ENCODE results near the gene CXCL13. TPM values are rescaled to one million over a fixed set of nuclear protein-coding genes. Genes with fewer than 3 reads are reported as not detected.
"Not testable (repeated sequence)": the region's sequence is repeated elsewhere in the genome, so short reads cannot be mapped to it uniquely, and the experiment has no call there.

Gene CXCL13
- total RNA-seq = 82.6 and 87.2 TPM in 2 replicates

GRCh38 chr4:77605210-77605902 is at the start of gene CXCL13:
Gene CXCL13, plus strand, starts transcription at chr4:77605820. Its CDS starts 46 bp downstream, at chr4:77605866.
- Mint-ChIP-seq H3K4me3 (ENCODE audit: low read depth) (no peak within 1 kb of the TSS), H3K36me3 (ENCODE audit: low read depth) (no peaks in the 10 kb centered on the region), H3K4me1 (ENCODE audit: low read depth) (peaks cover 24% of the 10 kb centered on the region), H3K27me3 (ENCODE audit: low read depth) (peaks cover 20% of the 10 kb centered on the region), H3K27ac (no peak within 1 kb of the TSS), H3K9me3 (no peaks in the 10 kb centered on the region)
- DNase-seq (ENCODE audit: low spot score) = no peak
- intact Hi-C loops (cut with micrococcal nuclease) = no loop called here

DNA sequence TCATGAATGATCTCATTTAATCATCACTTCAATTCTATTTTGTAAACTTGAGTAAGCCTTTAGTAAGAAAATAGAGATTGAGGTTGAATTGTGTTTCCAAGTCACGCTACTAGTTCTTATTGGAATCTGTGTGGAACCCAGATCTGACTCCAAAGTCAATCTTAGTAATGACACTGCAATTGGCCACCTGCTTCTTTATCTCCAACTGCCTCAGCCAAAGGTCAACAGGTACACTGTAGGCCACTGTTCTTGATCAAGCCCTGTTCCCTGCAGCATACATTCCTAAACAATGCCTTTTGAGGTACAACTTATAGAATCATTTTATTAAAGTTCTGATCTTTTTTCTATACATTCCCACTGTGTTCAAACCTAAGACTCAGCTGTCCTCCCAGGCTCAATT is 45.5 kb upstream of the CXCL13 start:
- no peak for DNase-seq (ENCODE audit: low spot score)
- Mint-ChIP-seq H3K36me3 (ENCODE audit: low read depth) (no peaks in the 10 kb centered on the region), H3K27ac (no peak overlapping the region), H3K4me3 (ENCODE audit: low read depth) (no peak overlapping the region), H3K9me3 (peaks cover 9% of the 10 kb centered on the region), H3K27me3 (ENCODE audit: low read depth) (no peaks in the 10 kb centered on the region), H3K4me1 (ENCODE audit: low read depth) (no peaks in the 10 kb centered on the region)
- intact Hi-C loops (cut with micrococcal nuclease) = no loop called here

DNA sequence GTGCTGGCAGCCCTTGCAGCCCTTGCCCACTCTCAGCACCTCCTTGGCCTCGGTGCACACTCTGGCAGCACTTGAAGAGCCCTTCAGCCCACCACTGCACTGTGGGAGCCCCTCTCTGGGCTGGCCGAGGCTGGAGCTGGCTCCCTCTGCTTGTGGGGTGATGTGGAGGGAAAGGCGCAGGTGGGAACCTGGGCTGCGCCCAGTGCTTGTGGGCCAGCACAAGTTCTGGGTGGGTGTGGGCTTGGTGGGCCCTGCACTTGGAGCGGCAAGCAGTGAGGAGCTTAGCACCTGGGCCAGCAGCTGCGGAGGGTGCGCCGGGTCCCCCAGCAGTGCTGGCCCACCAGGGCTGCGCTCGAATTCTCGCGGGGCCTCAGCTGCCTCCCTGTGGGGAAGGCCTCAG is 43.9 kb upstream of the CXCL13 start:
- DNase-seq (ENCODE audit: low spot score); H3K9me3 Mint-ChIP-seq; H3K27ac Mint-ChIP-seq; H3K36me3 Mint-ChIP-seq (ENCODE audit: low read depth); intact Hi-C loops (cut with micrococcal nuclease); H3K27me3 Mint-ChIP-seq (ENCODE audit: low read depth); H3K4me3 Mint-ChIP-seq (ENCODE audit: low read depth); H3K4me1 Mint-ChIP-seq (ENCODE audit: low read depth): not testable (repeated sequence)

- DNase-seq (ENCODE audit: low spot score) = no peak
- intact Hi-C loops (cut with micrococcal nuclease) = no loop called here
- Mint-ChIP-seq H3K27me3 (ENCODE audit: low read depth) (peaks cover 10% of the 10 kb centered on the region), H3K4me3 (ENCODE audit: low read depth) (no peak overlapping the region), H3K4me1 (ENCODE audit: low read depth) (no peaks in the 10 kb centered on the region), H3K9me3 (peaks cover 10% of the 10 kb centered on the region), H3K27ac (no peak overlapping the region), H3K36me3 (ENCODE audit: low read depth) (no peaks in the 10 kb centered on the region)
Measured at GRCh38 chr4:77564231-77564630, 41.4 kb upstream of the CXCL13 start.

GRCh38 chr4:77566148-77566547 is 39.5 kb upstream of the CXCL13 start:
- no peak for DNase-seq (ENCODE audit: low spot score)
- intact Hi-C loops (cut with micrococcal nuclease) = no loop called here
- Mint-ChIP-seq H3K4me3 (ENCODE audit: low read depth) (no peak overlapping the region), H3K27me3 (ENCODE audit: low read depth) (peaks cover 12% of the 10 kb centered on the region), H3K27ac (no peak overlapping the region), H3K9me3 (peaks cover 19% of the 10 kb centered on the region), H3K36me3 (ENCODE audit: low read depth) (no peaks in the 10 kb centered on the region), H3K4me1 (ENCODE audit: low read depth) (no peaks in the 10 kb centered on the region)

DNA sequence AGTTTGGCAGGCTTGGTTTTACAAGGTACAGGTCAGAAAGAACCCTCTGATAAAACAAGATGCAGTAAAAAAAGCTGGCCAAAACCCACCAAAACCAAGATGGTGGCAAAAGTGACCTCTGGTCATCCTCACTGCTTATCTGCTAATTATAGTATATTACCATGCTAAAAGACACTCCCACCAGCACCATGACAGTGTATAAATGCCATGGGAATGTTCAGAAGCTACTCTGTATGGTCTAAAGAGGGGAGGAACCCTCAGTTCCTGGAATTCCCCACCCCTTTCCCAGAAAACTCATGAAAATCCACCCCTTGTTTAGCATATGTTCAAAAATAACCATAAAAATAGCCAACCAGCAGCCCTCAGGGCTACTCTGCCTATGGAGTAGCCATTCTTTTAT is 38.1 kb upstream of the CXCL13 start:
- Mint-ChIP-seq H3K27me3 (ENCODE audit: low read depth) (peaks cover 12% of the 10 kb centered on the region), H3K4me3 (ENCODE audit: low read depth) (no peak overlapping the region), H3K27ac (no peak overlapping the region), H3K36me3 (ENCODE audit: low read depth) (no peaks in the 10 kb centered on the region), H3K9me3 (peaks cover 21% of the 10 kb centered on the region), H3K4me1 (ENCODE audit: low read depth) (no peaks in the 10 kb centered on the region)
- intact Hi-C loops (cut with micrococcal nuclease) = no loop called here
- DNase-seq (ENCODE audit: low spot score) = no peak

DNA sequence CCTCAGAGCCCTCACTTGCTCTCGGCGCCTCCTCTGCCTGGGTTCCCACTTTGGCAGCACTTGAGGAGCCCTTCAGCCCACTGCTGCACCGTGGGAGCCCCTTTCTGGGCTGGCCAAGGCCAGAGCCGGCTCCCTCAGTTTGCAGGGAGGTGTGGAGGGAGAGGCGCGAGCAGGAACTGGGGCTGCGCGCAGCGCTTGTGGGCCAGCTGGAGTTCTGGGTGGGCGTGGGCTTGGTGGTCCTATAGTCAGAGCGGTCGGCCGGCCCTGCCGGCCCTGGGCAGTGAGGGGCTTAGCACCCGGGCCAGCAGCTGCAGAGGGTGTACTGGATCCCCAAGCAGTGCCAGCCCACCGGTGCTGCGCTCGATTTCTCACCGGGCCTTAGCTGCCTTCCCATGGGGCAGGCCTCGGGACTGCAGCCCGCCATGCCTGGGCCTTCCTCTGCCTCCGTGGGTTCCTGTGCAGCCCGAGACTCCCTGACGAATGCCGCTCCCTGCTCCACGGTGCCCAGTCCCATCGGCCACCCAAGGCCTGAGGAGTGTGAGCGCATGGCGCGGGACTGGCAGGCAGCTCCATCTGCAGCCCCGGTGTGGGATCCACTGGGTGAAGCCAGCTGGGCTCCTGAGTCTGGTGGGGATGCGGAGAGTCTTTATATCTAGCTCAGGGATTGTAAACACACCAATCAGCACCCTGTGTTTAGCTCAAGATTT is 35.0 kb upstream of the CXCL13 start:
- DNase-seq (ENCODE audit: low spot score); H3K27ac Mint-ChIP-seq; H3K4me3 Mint-ChIP-seq (ENCODE audit: low read depth); H3K4me1 Mint-ChIP-seq (ENCODE audit: low read depth); H3K36me3 Mint-ChIP-seq (ENCODE audit: low read depth); intact Hi-C loops (cut with micrococcal nuclease): not testable (repeated sequence)
- peaks cover 26% of the 10 kb centered on the region for H3K9me3 Mint-ChIP-seq
- H3K27me3 Mint-ChIP-seq (ENCODE audit: low read depth) = peaks cover 12% of the 10 kb centered on the region

DNA sequence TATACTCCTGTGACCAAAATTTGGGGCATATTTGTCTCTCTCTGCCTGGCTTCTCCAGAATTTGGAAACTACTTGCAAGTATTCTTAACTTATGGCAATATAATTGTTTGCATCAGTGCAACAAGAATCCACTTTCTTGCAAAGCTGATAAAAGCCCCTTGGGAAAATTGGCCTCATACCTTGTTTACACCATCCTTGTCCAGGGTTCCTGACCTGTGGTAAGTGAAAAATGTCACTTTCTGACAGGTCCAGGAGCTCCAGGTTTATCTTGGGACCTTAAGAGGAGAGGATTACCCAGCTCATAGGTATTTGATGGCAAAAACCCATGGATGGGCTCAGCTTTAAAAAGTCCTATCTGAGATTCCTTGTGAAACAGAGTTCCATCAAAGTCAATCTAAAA is 29.3 kb upstream of the CXCL13 start:
- Mint-ChIP-seq H3K9me3 (peaks cover 7% of the 10 kb centered on the region), H3K4me3 (ENCODE audit: low read depth) (no peak overlapping the region), H3K36me3 (ENCODE audit: low read depth) (no peaks in the 10 kb centered on the region), H3K4me1 (ENCODE audit: low read depth) (peaks cover 17% of the 10 kb centered on the region), H3K27ac (no peak overlapping the region), H3K27me3 (ENCODE audit: low read depth) (no peaks in the 10 kb centered on the region)
- DNase-seq (ENCODE audit: low spot score) = no peak
- intact Hi-C loops (cut with micrococcal nuclease) = no loop called here

GRCh38 chr4:77578145-77578544 is 27.5 kb upstream of the CXCL13 start:
- no peak overlapping the region for H3K4me3 Mint-ChIP-seq (ENCODE audit: low read depth)
- no peak overlapping the region for H3K27ac Mint-ChIP-seq
- peaks cover 4% of the 10 kb centered on the region for H3K9me3 Mint-ChIP-seq
- peaks cover 6% of the 10 kb centered on the region for H3K36me3 Mint-ChIP-seq (ENCODE audit: low read depth)
- intact Hi-C loops (cut with micrococcal nuclease) = no loop called here
- no peaks in the 10 kb centered on the region for H3K27me3 Mint-ChIP-seq (ENCODE audit: low read depth)
- DNase-seq (ENCODE audit: low spot score) = no peak
- peaks cover 32% of the 10 kb centered on the region for H3K4me1 Mint-ChIP-seq (ENCODE audit: low read depth)

GRCh38 chr4:77579406-77580076 is 26.1 kb upstream of the CXCL13 start:
- Mint-ChIP-seq H3K27ac (peak overlapping the region; percentile 47), H3K9me3 (peaks cover 12% of the 10 kb centered on the region)

GRCh38 chr4:77581724-77582123 is 23.9 kb upstream of the CXCL13 start:
- H3K9me3 Mint-ChIP-seq = peaks cover 12% of the 10 kb centered on the region
- peaks cover 53% of the 10 kb centered on the region for H3K4me1 Mint-ChIP-seq (ENCODE audit: low read depth)
- H3K36me3 Mint-ChIP-seq (ENCODE audit: low read depth) = peaks cover 9% of the 10 kb centered on the region
- intact Hi-C loops (cut with micrococcal nuclease) = loop anchor here (1.0 to 10.0 kb wide), 5 partner anchors 14 to 1557 kb away; partner anchors contain the start of gene CXCL10
- no peaks in the 10 kb centered on the region for H3K27me3 Mint-ChIP-seq (ENCODE audit: low read depth)
- peak overlapping the region; percentile 87 for H3K27ac Mint-ChIP-seq
- peak overlapping the region; percentile 19 for H3K4me3 Mint-ChIP-seq (ENCODE audit: low read depth)
- DNase-seq (ENCODE audit: low spot score) = no peak

More at GRCh38 chr4:77579406-77580076, 26.1 kb upstream of the CXCL13 start:
- H3K36me3 Mint-ChIP-seq (ENCODE audit: low read depth) = peaks cover 9% of the 10 kb centered on the region
- peaks cover 42% of the 10 kb centered on the region for H3K4me1 Mint-ChIP-seq (ENCODE audit: low read depth)
- no peak for DNase-seq (ENCODE audit: low spot score)
- no peak overlapping the region for H3K4me3 Mint-ChIP-seq (ENCODE audit: low read depth)
- intact Hi-C loops (cut with micrococcal nuclease) = loop anchor here (1.0 to 10.0 kb wide), 3 partner anchors 8 to 1555 kb away; partner anchors contain the start of gene CXCL10
- no peaks in the 10 kb centered on the region for H3K27me3 Mint-ChIP-seq (ENCODE audit: low read depth)

- intact Hi-C loops (cut with micrococcal nuclease) = loop anchor here (10.0 kb wide), 2 partner anchors 1517 to 1557 kb away; partner anchors contain the start of gene CXCL10
- Mint-ChIP-seq H3K4me3 (ENCODE audit: low read depth) (no peak overlapping the region), H3K9me3 (peaks cover 12% of the 10 kb centered on the region), H3K4me1 (ENCODE audit: low read depth) (peaks cover 55% of the 10 kb centered on the region), H3K27me3 (ENCODE audit: low read depth) (no peaks in the 10 kb centered on the region), H3K27ac (peak overlapping the region; percentile 55), H3K36me3 (ENCODE audit: low read depth) (peaks cover 9% of the 10 kb centered on the region)
- no peak for DNase-seq (ENCODE audit: low spot score)
Measured at GRCh38 chr4:77582156-77582555, 23.5 kb upstream of the CXCL13 start.

Measured in activated T-helper 2 cell treated with anti-CD3 and anti-CD28 coated beads, Interferon-gamma antibody, Interleukin-2, Interleukin-4, amounts not matched to agents 10 μg/mL and 5 μg/mL and 100 μg/mL, durations not matched to agents 14 hours and 24 hours and 36 hours (primary cell).